NCI-H1048 (cell line): ENCODE measurements around the gene SLC22A1.
"Not testable (repeated sequence)": the region's sequence is repeated elsewhere in the genome, so short reads cannot be mapped to it uniquely, and the experiment has no call there.

Source experiments
- DNase-seq: peaks from one replicate; lab custom pipeline; 2025; lab: John Stamatoyannopoulos, UW

The SLC22A1 gene

DNA sequence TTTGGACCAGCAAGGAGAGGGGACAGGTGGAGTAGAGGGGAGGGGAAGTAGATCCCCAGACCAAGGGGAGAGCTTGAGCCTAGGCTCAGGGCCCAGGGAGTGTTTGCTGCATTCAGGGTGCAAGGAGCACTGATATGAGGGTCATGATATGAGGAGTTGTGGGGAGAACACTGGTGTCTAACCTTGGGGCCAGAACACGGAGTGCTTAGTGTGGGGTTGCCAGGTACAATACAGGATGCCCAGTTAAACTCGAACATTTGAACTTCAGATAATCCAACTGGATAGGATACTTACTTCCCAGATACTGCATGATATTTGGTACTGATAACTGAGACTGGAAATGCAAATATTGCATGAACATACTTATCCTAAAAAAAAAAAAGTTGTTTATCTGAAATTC lies 2.4 kb downstream of the SLC22A1 start:
- no peak for DNase-seq

- no peak for DNase-seq
Observed at GRCh38 chr6:160124605-160125004, 3.0 kb downstream of the SLC22A1 start.

GRCh38 chr6:160125105-160125504 lies 3.5 kb downstream of the SLC22A1 start:
- not testable (repeated sequence) for DNase-seq

DNA sequence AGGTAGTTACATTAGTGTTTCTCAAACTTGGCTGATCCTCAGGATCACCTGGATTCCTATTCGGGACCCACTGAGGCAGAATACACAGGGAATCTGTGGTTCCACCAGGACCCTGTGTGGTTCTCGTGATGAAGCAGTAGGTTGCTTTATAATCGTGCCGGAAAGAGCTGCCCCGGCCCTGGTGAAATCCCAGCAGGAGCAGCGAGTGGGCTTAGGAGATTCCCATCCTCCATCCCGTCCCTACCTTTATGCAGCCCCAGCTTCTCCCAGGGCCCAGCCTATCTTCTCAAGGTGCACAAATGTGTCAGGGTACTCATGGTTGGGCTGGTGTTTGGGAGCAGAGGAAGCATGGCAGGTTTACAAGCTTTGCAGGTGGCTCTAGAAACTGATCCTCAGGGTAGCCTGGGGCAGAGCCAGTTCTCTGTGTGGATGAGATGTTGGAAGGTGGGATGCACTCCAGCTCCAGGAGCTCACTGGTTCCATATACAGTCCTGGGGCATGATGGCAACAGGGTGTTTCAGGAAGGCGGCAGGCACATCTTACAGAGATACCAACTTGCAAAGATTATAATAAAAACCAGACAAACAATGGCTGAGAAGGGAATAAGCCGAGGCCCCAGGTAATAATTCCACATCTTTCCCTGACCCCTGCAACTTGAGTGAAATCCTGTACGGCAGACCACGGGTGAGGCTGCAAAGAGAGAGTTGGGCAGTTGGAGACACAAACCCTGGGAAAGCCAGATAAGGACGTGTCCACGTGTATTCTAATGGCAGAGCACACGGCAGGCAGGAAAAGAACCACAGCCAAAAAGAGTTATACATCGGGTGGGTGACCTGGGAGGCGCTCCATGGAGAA lies 5.9 kb downstream of the SLC22A1 start:
- no peak for DNase-seq

DNA sequence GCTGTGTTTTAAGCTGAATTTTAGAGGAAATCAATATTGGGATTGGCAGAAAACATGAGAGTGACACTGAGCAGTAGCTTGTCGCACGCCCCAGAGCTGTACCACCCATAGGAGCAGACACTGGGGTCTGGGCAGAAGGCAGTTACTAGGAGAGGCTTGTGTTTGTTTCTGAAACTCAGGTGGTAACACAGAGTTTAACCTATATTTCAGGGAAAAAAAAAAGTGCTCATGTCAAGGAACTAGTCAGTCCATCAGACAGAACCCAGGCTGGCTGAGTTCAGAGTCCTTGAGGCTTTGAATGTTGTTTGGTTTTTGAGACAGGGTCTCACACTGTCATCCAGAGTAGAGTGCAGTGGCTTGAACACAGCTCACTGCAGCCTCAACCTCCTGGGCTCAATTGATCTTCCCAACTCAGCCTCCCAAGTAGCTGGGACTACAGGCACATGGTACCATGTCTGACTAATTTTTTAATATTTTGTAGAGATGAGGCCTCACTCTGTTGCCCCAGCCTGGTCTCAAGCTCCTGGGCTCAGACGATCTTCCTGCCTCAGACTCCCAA lies 6.6 kb downstream of the SLC22A1 start:
- no peak for DNase-seq

- DNase-seq, result no peak
Observed at GRCh38 chr6:160128879-160129516, 7.4 kb downstream of the SLC22A1 start.

- DNase-seq, result no peak
Observed at GRCh38 chr6:160129881-160130615, 8.4 kb downstream of the SLC22A1 start.

DNA sequence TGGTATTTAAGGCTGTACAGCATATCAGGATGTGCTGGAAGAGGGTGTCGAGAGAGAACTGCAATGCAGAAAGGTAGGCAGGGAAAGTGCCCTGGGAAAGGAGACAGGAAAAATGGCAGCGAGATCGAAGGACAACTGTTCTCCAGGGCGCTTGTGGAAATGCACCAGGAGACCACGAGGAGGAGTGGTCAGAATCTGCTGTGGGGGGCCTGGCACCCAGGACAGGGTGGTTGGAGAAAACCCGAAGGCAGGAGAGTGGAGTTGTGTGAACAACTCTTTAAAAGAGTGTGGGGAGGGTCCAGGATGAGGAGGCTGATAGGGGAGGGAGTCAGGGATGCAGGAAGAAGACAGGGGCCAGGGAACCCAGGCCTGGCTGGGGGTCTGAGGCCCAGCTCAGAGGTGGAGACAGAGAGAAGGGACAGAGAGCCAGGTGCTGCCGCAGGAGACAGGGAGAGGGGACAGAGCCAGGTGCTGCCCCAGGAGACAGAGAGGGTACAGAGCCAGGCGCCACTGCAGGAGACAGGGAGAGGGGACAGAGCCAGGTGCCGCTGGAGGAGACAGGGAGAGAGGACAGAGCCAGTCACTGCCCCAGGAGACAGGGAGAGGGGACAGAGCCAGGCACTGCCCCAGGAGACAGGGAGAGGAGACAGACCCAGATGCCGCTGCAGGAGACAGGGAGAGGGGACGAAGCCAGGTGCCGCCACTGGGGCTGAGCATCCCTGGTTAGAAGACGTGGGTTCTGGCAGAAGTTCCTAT lies 9.3 kb downstream of the SLC22A1 start:
- no peak for DNase-seq

DNA sequence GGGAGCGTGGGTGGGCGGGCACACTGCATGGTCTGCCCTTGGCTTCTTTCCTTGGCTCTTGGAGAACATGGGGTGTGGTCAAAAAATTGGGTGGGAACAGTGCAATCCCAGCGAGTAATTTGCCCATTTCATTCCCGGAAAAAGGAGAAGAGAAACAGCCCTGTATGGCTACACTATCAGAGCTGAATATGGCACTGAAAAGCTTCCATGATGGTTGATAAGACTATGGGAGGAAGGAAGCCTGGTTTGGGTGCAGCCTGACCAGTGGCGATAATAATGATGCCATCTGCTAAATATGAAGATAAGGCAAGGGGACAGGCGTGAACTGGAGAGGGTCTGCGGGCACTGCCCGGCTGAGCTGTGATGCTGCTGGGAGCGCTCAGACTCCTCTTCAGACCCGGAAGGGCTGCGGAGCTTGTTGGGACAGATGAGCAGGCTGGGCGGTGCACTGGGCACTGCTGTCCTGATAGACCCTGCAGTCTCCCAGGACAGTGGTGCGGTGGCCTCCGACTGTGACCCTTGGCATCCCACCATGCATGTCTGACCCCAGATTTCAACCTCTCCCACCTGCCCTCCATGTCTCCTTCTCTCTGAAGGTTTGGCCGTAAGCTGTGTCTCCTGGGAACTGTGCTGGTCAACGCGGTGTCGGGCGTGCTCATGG lies 10.2 kb downstream of the SLC22A1 start:
- DNase-seq, result no peak

DNA sequence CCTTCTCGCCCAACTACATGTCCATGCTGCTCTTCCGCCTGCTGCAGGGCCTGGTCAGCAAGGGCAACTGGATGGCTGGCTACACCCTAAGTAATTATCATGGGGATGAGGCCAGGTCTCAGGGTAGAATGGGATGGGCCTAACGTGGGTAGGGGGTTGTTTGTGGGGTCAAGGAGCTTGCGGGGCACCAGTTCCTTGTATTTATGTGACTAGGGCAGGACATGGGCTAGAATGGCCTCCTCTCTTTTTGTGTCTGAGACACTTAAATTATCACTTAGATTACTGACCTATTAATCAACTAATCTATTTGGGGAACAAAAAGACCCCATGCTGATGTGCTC lies 10.7 kb downstream of the SLC22A1 start:
- no peak for DNase-seq

- DNase-seq, result no peak
Observed at GRCh38 chr6:160132776-160133338, 11.2 kb downstream of the SLC22A1 start.

DNA sequence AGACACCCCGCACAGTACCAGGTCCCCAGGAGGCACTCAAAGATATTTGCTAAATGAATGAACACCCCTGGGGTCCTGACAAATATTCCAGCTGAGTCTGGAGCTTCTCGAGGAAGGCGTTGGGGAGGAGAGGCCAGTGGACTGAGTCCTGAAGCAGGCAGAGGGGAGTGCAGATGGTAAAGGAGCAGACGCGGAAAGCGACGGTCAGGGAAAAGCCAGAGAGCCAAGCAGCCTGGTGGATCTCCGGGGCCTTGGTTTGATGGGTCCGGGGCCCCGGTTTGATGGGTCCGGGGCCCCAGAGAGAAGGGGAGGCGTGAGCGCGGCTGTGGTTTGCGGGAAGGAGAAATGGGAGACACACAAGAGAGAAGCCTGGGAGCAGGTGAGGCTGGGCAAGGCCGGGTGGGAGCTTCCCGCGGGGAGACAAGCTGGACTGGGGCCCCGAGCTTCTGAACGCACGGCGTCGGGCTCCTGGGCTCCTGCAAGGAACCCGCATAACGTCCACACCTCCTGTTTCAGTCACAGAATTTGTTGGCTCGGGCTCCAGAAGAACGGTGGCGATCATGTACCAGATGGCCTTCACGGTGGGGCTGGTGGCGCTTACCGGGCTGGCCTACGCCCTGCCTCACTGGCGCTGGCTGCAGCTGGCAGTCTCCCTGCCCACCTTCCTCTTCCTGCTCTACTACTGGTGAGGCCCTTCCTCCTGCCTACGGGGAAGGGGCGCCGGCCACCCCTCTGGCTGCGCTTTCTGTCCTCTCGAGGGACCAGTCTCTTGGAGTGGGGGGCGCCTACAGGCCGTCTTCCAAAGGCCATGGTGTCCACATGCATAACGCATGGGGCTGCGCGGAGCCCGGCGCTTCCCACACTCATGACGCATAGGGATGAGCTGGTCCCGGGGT lies 12.1 kb downstream of the SLC22A1 start:
- DNase-seq, result no peak

GRCh38 chr6:160134337-160134751 lies 12.7 kb downstream of the SLC22A1 start:
- not testable (repeated sequence) for DNase-seq

DNA sequence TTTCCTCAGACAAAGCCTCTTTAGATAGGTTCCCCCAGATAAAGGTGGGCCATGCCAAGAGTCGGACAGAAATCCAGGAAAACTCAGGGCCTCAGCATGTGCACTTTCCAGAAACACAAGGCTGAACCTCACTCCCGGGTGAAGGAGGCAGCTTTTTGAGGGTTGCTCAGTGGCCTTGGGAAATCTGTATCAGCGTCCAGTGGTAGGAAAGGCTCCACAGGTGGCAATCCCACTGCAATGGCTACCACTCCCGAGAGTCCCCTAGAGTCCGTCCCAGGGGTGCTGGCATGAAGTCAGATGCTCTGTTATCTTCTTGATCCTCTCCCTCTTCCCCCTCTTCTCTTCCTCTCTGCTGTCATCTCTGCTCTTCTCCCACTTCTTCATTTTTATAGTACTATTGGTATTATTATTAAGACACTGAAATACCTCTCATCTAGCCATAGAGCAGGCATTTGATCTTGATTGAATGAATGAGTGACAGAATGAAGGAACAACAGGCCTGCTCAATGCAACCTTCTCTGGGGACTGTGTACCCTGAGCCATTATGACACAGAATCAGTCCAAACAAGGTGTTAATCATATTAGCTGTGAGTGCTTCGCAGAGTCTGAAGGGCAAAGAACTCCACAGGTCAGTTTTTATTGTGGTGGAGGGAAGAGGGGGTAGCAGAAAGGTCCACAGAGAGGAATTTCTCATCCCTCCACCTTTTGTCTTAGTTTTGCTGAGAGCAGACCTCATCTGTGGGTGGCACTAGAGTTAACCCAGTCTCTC lies 13.3 kb downstream of the SLC22A1 start:
- no peak for DNase-seq

DNA sequence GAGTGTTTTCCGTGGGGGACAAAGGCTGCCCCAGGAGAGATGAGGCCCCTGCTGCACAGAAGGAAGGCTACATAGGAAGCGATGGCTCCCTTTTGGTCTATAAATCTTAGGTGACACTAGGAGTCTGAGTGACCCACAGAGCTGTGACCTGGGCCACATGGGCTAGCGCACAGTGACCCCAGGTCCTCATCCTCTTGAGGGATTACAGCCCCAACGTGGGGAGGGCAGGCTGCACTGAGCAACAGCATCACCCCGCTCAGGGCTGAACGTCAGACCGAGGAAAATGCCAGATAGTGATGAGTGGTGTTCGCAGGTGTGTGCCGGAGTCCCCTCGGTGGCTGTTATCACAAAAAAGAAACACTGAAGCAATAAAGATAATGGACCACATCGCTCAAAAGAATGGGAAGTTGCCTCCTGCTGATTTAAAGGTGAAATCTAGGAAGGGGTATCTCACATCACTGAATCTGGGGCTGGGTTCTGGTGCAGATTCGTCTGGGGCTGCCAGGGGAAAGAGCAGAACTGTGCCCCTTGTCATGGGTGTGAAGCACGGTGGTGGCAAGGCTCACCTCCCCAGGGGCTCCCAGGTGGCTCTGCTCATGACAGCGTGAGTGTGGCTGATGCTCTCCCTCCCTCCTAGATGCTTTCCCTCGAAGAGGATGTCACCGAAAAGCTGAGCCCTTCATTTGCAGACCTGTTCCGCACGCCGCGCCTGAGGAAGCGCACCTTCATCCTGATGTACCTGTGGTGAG lies 14.5 kb downstream of the SLC22A1 start:
- DNase-seq, result no peak

- DNase-seq, result no peak
Observed at GRCh38 chr6:160137130-160137988, 15.7 kb downstream of the SLC22A1 start.
